Measurements from ENCODE around the gene VANGL1. TPM values are rescaled to one million over a fixed set of nuclear protein-coding genes. Genes with fewer than 3 reads are reported as not detected.

VANGL1 gene
- total RNA-seq, 1 experiment from 2014 or later, result 10.5 TPM

- H3K27ac Mint-ChIP-seq (ENCODE audit: low read depth, unreplicated experiment), result no peak overlapping the region
- H3K9me3 Mint-ChIP-seq (ENCODE audit: unreplicated experiment), result no peaks in the 10 kb centered on the region
- no peaks in the 10 kb centered on the region for H3K36me3 Mint-ChIP-seq (ENCODE audit: insufficient read depth, unreplicated experiment)
- H3K27me3 Mint-ChIP-seq (ENCODE audit: insufficient read depth, unreplicated experiment), result peaks cover 27% of the 10 kb centered on the region
- ChIA-PET POLR2A (interaction anchor here (0.9 kb wide), 1 partner anchor 16 kb away, joined by 3 read pairs; no protein-coding TSS in a partner anchor), CTCF (interaction anchor here (1.1 to 1.3 kb wide), 2 partner anchors 63 to 93 kb away, joined by 3 to 4 read pairs; no protein-coding TSS in a partner anchor)
- H3K4me1 Mint-ChIP-seq (ENCODE audit: insufficient read depth, unreplicated experiment), result no peaks in the 10 kb centered on the region
- no peak for DNase-seq (ENCODE audit: unreplicated experiment)
- intact Hi-C loops (cut with micrococcal nuclease), result no loop called here
- BruUV-seq (replicated peaks), result no TSS peak
- TF ChIP-seq, protein P1, sequence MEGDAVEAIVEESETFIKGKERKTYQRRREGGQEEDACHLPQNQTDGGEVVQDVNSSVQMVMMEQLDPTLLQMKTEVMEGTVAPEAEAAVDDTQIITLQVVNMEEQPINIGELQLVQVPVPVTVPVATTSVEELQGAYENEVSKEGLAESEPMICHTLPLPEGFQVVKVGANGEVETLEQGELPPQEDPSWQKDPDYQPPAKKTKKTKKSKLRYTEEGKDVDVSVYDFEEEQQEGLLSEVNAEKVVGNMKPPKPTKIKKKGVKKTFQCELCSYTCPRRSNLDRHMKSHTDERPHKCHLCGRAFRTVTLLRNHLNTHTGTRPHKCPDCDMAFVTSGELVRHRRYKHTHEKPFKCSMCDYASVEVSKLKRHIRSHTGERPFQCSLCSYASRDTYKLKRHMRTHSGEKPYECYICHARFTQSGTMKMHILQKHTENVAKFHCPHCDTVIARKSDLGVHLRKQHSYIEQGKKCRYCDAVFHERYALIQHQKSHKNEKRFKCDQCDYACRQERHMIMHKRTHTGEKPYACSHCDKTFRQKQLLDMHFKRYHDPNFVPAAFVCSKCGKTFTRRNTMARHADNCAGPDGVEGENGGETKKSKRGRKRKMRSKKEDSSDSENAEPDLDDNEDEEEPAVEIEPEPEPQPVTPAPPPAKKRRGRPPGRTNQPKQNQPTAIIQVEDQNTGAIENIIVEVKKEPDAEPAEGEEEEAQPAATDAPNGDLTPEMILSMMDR (IDR thresholded peaks at IDR 0.05; ENCODE audit: unreplicated experiment), result no peak
- H3K4me3 Mint-ChIP-seq (ENCODE audit: unreplicated experiment), result no peak overlapping the region
These were observed 59.3 kb downstream of the VANGL1 start for GRCh38 chr1:115701090-115701489.

DNA sequence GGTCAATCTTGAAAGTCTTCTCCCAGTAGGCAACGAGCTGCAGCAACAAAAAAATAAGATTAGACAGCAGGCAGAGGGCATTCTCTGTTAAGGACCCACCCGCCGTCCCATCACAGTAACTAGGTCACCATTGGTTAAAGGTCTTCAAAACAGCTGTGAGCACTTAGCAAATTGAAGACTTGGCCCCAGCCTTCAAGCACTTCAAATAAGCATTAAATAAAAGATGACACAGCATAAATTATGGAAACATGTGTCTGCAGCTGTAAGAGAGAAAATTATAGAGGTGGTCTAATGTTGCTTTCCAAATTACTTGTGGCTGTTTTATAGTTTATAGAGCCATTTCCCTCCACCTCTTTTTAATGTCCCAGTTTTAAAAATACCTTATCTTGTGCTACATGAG lies 61.2 kb downstream of the VANGL1 start:
- BruUV-seq (replicated peaks), result no TSS peak
- POLR2A ChIA-PET, result interaction anchor here (0.7 kb wide), 1 partner anchor 1179 kb away, joined by 4 read pairs; no protein-coding TSS in a partner anchor
- no peak overlapping the region for H3K4me3 Mint-ChIP-seq (ENCODE audit: unreplicated experiment)

DNA sequence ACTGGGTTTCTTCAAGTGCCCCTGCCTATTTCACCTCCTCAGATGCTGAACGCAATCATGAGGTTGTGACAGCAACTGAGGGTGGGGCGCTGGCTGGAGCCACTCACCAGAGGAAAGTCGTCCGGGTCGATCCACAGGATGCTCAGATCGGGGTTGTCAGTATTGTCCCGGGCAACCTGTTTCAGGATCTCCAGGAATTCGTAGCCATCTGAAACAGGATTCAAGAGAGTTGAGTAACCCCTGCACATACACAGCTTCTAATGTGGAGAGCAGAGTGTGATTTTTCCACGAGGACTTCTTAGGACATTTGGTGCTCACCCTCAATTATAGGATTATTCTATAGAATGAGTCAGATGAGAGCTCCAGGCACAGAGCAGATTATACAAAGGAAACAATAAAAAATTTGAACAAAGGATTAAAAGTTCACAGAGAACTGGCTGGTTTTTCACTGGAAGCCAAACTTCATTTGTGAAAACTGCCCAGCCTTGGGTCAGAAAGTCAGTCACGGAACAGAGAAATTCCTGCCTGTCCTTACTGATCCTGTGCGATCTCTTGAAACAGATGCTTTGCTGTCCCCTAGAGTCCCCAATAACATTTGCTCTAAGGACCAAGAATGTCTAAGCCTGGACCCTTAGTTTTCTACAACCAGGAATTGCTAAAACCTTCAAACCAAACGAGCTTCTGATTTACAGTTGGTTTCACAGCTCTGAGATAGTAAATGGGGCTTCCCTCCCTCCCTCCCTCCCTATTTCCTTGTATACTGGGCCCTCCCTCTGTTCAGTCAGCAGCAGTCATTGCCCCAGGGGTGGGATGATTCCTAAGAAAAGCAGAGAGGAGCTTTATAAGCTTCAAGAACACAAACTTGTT lies 63.5 kb downstream of the VANGL1 start:
- BruUV-seq (replicated peaks), result no TSS peak
- POLR2A ChIA-PET, result interaction anchor here (0.6 to 1.5 kb wide), 3 partner anchors 61 to 97 kb away, joined by 3 to 6 read pairs (median 4); partner anchors contain the start of gene VANGL1
- H3K27ac Mint-ChIP-seq (ENCODE audit: low read depth, unreplicated experiment), result no peak overlapping the region
- DNase-seq (ENCODE audit: unreplicated experiment), result no peak
- intact Hi-C loops (cut with micrococcal nuclease), result no loop called here
- H3K9me3 Mint-ChIP-seq (ENCODE audit: unreplicated experiment), result no peaks in the 10 kb centered on the region
- TF ChIP-seq, protein P1 (IDR thresholded peaks at IDR 0.05; ENCODE audit: unreplicated experiment), result no peak
- no peaks in the 10 kb centered on the region for H3K4me1 Mint-ChIP-seq (ENCODE audit: insufficient read depth, unreplicated experiment)
- no peak overlapping the region for H3K4me3 Mint-ChIP-seq (ENCODE audit: unreplicated experiment)
- no peaks in the 10 kb centered on the region for H3K36me3 Mint-ChIP-seq (ENCODE audit: insufficient read depth, unreplicated experiment)
- CTCF ChIA-PET, result interaction anchor here (0.6 to 5.7 kb wide), 16 partner anchors 10 to 161 kb away, joined by 3 to 45 read pairs (median 10); partner anchors contain the start of gene VANGL1
- peaks cover 23% of the 10 kb centered on the region for H3K27me3 Mint-ChIP-seq (ENCODE audit: insufficient read depth, unreplicated experiment)

More for the DNA sequence above, 61.2 kb downstream of the VANGL1 start:
- DNase-seq (ENCODE audit: unreplicated experiment), result no peak
- intact Hi-C loops (cut with micrococcal nuclease), result no loop called here
- no peak overlapping the region for H3K27ac Mint-ChIP-seq (ENCODE audit: low read depth, unreplicated experiment)
- H3K4me1 Mint-ChIP-seq (ENCODE audit: insufficient read depth, unreplicated experiment), result no peaks in the 10 kb centered on the region
- no peaks in the 10 kb centered on the region for H3K36me3 Mint-ChIP-seq (ENCODE audit: insufficient read depth, unreplicated experiment)
- no peaks in the 10 kb centered on the region for H3K9me3 Mint-ChIP-seq (ENCODE audit: unreplicated experiment)
- H3K27me3 Mint-ChIP-seq (ENCODE audit: insufficient read depth, unreplicated experiment), result peaks cover 36% of the 10 kb centered on the region
- TF ChIP-seq, protein P1 (IDR thresholded peaks at IDR 0.05; ENCODE audit: unreplicated experiment), result no peak
- CTCF ChIA-PET, result interaction anchor here (0.6 to 5.7 kb wide), 4 partner anchors 14 to 278 kb away, joined by 3 to 33 read pairs (median 6); no protein-coding TSS in a partner anchor

DNA sequence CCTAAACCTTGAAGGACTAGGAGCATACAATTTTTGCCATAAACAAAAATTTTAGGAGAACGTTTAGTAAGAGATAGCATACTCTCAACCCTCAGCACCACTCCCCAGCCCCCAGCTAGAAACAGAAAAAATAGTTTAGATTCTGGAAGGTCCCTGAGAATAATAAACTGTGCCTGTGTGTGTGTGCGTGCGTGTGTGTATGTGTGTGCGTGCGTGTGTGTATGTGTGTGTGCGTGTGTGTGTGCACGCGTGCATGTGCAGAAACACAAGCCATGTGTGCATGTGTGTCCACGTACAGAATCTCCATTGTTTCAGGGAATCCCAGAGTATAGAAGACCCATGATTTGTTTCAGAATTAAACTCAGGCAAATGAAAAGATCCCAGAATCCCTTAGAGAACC lies 64.2 kb downstream of the VANGL1 start:
- CTCF ChIA-PET, result interaction anchor here (0.6 to 5.7 kb wide), 41 partner anchors 11 to 815 kb away, joined by 3 to 45 read pairs (median 6); partner anchors contain the start of gene VANGL1
- Mint-ChIP-seq H3K27ac (ENCODE audit: low read depth, unreplicated experiment) (no peak overlapping the region), H3K9me3 (ENCODE audit: unreplicated experiment) (no peaks in the 10 kb centered on the region), H3K36me3 (ENCODE audit: insufficient read depth, unreplicated experiment) (no peaks in the 10 kb centered on the region), H3K4me3 (ENCODE audit: unreplicated experiment) (no peak overlapping the region), H3K27me3 (ENCODE audit: insufficient read depth, unreplicated experiment) (peaks cover 16% of the 10 kb centered on the region), H3K4me1 (ENCODE audit: insufficient read depth, unreplicated experiment) (no peaks in the 10 kb centered on the region)
- POLR2A ChIA-PET, result interaction anchor here (0.6 to 1.5 kb wide), 4 partner anchors 33 to 63 kb away, joined by 3 to 6 read pairs (median 3); partner anchors contain the start of gene VANGL1
- intact Hi-C loops (cut with micrococcal nuclease), result loop anchor here (1.0 kb wide), 2 partner anchors 64 to 98 kb away; no protein-coding TSS in a partner anchor
- DNase-seq (ENCODE audit: unreplicated experiment), result no peak
- TF ChIP-seq, protein P1 (IDR thresholded peaks at IDR 0.05; ENCODE audit: unreplicated experiment), result no peak
- no TSS peak for BruUV-seq (replicated peaks)

Data from MCF 10A (cell line).